Spleen (tissue), 7 donors: ENCODE results near the gene HAVCR1.

ENCODE experiments used
- CTCF ChIP-seq, 11 experiments: fragments of 200-600 bp in 7 of 11; fragments of 450-650 bp in 4 of 11; sonication (generic) in 4 of 11; IDR thresholded peaks in 8 of 11; conservative IDR thresholded peaks in 3 of 11; 1 replicate in 7 of 11; 2 replicates in 4 of 11; pipeline versions ENCODE4 v1.4.0 to v1.8.0; 2016 to 2021; ENCODE audit warnings: antibody characterized with exemption in 11 of 11, inconsistent platforms in 4 of 11, mild to moderate bottlenecking in 1 of 11
- POLR2A ChIP-seq, 3 donors: fragments of 450-650 bp; IDR thresholded peaks; one replicate each; pipeline ENCODE4 v1.5.1; 2017; ENCODE audit warnings: antibody characterized with exemption in 3 of 3, mild to moderate bottlenecking in 1 of 3
- POLR2AphosphoS5 ChIP-seq, 3 donors: sonication (generic); formaldehyde crosslinking; IDR thresholded peaks; one replicate each; pipeline ENCODE4 v1.5.1; 2017; ENCODE audit warnings: antibody characterized with exemption in 3 of 3
- donor health status: DM: no; HTN: no; CAD: no; lungs with moderate emphysema.
- donor health status: DM: no; HTN: no; CAD: no.
- donor health status: DM: no; HTN: no; CAD: no.

- TF ChIP-seq POLR2AphosphoS5 (IDR thresholded peaks at IDR 0.05) (no peak), POLR2A (IDR thresholded peaks at IDR 0.05) (no peak), CTCF (IDR thresholded peaks at IDR 0.05 in 8 of 11, conservative IDR thresholded peaks at IDR 0.05 in 3 of 11) (no peak)
Measured at GRCh38 chr5:157033071-157033583, 25.8 kb downstream of the HAVCR1 start.
